Fibroblast of villous mesenchyme (primary cell): ENCODE data around the gene TMEM72. TPM values are rescaled to one million over a fixed set of nuclear protein-coding genes. Genes with fewer than 3 reads are reported as not detected.

Experiments
- DNase-seq: peaks from one replicate; pipeline ENCODE4 v3.0.0-alpha.2; 2010; ENCODE audit warnings: low read depth
- H3K4me3 ChIP-seq: 2 replicates; pipeline ENCODE4 v1.5.1; 2011; ENCODE audit warnings: low read depth, mild to moderate bottlenecking, low read length
- total RNA-seq: library from RNA; depleted of rRNA; stranded (reverse); fragments of >200 nt; gene quantifications from 2 replicates; pipeline ENCODE4 v1.2.3, GENCODE V29; 2012
- TF ChIP-seq, protein P1 (sequence below): IDR thresholded peaks from 2 replicates; pipeline ENCODE4 v1.5.1; 2012; ENCODE audit warnings: low read depth, mild to moderate bottlenecking, low read length; ENCODE audit not compliant: insufficient read depth

The TMEM72 gene
- total RNA-seq, 1 donor, result not detected

DNA sequence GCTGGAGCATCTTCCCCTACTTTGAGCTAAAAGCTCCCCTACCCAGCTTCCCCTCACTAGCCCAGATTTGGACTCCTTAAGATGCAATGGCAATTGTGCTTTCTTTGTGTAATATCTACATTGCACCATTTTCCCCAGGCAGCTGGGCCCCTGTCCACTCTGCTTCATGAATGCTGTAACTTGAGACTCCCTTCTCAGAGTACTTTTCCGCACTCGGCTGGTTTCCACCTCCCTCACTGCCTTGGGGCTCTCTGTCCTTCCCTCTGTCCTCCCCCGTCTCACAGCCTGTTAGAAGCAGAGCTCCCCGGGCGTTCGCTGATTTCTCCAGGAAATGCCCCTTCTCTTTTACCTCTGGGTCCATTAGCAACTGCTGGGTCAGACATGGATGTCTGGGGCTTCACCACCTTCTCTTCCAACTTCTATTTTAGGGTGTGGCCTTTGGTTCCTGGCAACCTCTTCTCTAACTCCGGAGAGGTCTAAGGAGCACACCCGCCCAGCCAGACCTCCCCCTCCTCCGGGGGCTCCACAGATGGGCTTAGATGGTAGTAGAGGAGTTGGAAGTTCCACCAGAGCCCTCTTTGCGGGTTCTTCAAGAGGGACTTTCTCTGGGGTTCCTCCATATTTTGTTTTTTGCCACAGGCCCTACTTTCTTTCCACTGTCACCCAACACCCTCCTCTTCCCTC lies 2.9 kb upstream of the TMEM72 start:
- TF ChIP-seq, protein P1, sequence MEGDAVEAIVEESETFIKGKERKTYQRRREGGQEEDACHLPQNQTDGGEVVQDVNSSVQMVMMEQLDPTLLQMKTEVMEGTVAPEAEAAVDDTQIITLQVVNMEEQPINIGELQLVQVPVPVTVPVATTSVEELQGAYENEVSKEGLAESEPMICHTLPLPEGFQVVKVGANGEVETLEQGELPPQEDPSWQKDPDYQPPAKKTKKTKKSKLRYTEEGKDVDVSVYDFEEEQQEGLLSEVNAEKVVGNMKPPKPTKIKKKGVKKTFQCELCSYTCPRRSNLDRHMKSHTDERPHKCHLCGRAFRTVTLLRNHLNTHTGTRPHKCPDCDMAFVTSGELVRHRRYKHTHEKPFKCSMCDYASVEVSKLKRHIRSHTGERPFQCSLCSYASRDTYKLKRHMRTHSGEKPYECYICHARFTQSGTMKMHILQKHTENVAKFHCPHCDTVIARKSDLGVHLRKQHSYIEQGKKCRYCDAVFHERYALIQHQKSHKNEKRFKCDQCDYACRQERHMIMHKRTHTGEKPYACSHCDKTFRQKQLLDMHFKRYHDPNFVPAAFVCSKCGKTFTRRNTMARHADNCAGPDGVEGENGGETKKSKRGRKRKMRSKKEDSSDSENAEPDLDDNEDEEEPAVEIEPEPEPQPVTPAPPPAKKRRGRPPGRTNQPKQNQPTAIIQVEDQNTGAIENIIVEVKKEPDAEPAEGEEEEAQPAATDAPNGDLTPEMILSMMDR, result no peak
- no peak overlapping the region for H3K4me3 ChIP-seq
- DNase-seq, result peak; percentile 55

- no peak overlapping the region for H3K4me3 ChIP-seq
- no peak for DNase-seq
- TF ChIP-seq, protein P1, result no peak
Observed at GRCh38 chr10:44908936-44909630, 2.1 kb upstream of the TMEM72 start.

DNA sequence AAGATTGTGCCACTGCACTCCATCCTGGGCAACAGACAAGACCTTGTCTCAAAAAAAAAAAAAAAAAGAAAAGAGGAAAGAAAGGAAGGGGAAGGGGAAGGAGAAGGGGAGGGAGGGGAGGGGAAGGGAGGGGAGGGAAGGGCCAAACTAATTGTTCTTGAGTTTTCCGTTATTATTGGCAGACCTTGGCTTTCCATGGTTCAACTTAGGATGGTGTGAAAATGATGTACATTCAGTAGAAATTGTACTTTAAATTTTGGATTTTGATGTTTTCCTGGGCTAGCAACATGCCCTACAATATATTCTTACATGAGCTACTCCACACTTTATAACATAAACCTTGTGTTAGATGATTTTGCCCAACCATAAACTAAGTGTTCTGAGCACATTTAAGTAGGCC lies 1.2 kb upstream of the TMEM72 start:
- no peak overlapping the region for H3K4me3 ChIP-seq
- TF ChIP-seq, protein P1, result no peak
- DNase-seq, result no peak

DNA sequence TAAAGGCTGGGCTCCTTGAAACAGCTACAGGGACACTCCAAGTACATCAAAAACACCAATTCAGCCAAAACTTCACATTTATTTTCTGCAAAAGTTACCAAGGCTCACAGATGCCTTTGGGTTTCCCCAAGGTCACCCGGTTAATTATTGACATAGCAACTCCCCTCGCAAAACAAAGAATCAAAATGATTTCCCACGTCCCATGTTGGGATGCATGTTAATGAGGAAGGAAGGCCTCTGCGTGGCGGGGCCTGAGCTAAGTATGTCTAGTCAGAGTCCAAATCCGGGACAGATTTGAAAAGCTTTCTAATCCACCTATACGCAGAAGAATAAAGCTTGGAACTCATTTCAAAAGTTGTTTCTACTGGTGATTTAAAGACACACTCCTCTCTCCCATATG lies 535 bp upstream of the TMEM72 start:
- H3K4me3 ChIP-seq, result no peak overlapping the region
- TF ChIP-seq, protein P1, result no peak
- no peak for DNase-seq

DNA sequence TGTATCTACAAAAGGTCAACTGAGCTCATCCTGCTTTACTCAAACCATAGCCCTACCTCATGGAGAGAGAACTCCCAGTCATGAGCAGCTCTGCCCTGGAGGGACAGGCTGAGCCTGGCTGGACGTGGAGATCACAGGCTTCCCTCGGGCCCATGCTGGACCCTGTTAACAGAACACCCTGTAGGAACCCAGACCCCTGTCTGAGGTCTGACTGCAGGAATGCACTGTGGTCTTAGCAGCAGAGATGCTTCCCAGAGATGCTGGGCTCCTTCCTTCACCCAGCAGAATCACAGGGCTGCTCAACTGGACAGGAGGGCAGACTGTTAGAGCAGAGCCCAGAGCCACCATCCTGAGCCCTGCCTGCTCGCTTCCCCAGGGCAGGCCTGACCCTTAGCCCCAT lies 814 bp downstream of the TMEM72 start:
- no peak for DNase-seq
- no peak overlapping the region for H3K4me3 ChIP-seq
- TF ChIP-seq, protein P1, result no peak

DNA sequence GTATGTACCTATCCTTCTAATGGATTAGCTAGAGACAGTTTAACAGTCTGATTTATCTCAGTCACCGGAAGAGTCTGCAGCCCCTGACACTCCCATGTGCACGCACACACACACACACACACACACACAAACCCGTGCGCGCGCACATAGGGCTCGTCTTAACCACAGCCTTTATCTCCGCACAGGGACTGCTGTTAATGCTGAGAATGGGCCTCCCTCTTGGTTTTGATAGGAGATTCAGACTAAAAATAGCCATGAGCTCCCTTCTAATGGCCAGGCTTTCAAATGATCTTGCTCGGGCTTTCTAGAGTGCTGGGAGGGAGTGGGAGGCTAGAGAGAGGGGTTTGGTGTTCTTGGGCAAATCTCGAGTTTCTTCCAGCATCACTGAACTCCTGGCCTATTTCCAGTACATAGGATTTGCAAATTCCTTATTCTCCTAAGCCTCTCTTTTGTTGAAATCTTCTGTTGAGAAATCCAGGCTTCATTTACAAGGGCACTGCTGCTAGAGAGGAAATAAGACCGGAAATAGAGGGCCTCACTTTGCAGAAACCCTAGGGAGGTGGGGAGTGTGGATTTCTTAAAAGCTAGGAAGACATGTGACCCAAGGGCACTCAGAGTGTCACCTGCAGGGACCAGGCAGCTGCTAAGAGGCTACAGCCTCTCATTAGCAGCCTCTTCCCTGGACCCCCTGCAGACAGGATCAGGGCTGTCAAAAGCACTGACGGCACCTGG lies 2.4 kb downstream of the TMEM72 start:
- peak; percentile 4 for DNase-seq
- H3K4me3 ChIP-seq, result no peak overlapping the region
- TF ChIP-seq, protein P1, result no peak
